Activated CD4-positive, CD25-positive, alpha-beta regulatory T cell (primary cell): ENCODE data around the gene ITGB3.

ENCODE experiments used
- DNase-seq, 4 experiments: peaks; one replicate each; lab custom pipeline; 2025; lab: John Stamatoyannopoulos, UW

Gene ITGB3

DNA sequence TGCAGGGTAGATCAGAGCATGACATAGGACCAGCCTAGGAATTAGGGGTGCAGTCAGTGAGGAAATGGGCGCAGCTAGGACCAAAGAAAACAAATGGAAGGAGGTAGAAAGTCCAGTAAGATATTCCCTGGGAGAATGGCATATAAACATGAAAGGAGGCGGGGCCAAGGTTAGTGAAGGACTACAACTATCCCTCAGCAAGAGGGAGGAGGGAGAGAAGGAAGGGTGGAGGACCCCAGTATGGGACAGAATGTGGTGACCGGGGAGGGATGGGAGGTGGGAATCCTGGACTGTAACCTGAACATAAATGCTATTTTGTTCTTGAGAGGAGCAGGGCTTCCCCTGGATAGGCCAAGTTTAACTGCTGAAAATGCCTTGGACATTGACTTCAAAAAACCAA, 22.8 kb downstream of the ITGB3 start:
- no peak for DNase-seq

DNA sequence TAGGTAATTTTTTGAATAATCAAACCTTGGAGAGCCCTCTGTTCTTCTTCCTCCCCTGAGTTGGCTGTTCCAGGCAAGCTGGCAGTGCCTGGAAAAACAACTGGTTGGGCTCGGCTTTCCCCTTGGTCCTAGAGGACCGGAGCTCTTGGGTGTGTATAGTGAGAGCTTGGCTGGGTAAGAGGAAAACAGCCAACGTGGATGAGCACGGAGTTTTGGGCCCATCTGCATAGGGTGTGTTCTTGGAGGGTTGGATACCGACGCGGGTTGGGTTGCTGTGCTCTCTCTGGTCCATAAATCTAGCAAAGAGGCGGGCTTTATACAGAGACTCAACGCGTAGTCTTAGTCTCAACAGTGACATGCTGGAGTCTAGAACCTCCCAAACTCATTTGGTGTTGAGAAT, 23.2 kb downstream of the ITGB3 start:
- DNase-seq = no peak

DNA sequence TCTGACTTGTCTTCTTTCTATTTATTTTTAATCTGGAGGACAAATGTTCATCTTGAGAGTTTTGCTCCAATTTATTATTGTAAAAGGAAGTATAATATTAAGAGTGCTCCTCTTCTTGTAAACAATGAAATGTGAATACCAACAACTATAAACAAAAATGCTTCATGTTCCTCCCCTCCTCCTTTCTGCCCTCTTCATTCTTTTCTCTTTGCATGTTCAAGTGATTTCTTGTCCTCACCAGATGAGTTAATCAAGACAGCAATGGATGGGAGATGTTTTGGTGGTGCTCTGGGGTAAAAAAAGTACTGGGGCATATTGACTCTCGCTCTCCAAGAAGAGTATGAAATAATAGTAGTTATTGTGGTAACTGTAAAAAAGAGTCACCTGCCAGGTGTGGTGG, 24.3 kb downstream of the ITGB3 start:
- DNase-seq = no peak

DNA sequence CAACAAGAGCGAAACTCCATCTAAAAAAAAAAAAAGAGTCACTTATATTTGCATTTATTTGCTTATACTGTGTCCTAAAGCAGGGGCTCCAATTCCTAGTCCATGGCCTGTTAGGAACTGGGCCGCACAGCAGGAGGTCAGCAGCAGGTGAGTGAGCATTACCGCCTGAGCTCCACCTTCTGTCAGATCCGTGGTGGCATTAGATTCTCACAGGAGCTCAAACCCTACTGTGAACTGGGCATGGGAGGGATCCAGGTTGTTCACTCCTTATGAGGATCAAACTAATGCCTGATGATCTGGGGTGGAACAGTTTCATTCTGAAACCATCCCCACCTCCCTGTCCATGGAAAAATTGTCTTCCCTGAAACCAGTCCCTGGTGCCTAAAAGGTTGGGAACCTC, 24.9 kb downstream of the ITGB3 start:
- no peak for DNase-seq

DNA sequence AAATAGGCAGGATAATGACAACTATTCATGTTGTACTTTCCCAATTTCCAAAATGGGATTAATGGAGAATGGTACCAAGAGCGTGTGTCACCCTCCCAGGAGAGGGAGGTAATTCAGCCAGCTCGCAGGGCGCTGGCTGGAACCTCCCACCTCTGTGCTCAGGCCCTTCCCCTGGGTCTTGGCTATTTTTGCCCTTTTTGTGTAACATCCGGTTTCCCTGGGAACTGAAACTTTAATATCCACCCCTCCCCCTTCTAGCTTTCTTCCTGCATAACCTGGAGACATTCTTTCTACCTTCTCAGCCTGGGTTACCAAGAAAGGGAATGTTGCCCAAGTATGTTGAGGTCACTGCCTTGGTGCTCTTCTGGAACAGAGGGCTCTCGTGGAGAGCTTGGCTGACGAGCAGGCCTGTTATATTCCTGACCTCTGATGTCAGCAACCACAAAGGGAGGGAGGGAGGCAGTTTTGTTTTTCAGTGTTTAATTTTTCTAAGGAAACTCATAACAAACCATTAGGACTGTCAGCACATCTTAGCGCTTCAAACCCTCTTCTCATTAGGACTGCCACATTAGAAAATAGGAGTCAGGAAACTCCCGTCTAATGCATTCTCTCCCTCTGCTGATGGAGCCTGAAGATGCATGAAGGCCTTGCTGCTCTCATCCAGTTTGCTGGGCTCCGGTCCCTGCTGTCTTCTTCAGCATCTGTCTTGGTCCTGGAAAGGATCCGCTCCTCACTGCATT, 25.6 kb downstream of the ITGB3 start:
- DNase-seq = no peak

DNA sequence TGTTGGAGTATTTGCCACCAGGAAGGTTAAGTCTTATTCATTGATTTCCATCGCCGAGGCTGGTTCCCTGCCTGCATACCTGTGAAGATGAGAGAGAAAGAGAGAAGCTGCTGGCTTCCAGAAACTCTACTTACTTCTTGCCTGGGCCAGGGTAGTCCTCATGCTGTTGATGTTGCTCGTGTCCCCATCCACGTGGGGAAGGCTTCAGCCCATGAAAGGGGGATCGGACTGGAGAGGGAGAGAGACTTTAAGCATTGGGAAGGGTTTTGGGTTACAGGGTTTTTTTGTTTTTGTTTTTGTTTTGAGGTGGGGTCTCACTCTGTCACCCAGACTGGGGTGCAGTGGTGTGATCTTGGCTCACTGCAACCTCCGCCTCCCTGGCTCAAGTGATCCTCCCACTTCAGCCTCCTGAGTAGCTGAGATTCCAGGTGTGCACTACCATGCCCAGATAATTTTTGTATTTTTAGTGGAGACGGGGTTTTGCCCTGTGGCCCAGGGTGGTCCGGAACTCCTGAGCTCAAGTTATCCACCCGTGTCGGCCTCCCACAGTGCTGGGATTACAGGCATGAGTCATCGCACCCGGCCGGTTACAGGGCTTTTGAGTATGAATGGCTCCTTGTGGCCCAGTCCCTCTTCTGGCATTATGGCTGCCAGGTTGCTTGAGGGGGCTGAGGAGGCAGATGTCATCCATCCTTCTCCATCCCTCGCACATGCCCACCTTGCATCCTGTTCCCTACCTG, 26.6 kb downstream of the ITGB3 start:
- no peak for DNase-seq

DNA sequence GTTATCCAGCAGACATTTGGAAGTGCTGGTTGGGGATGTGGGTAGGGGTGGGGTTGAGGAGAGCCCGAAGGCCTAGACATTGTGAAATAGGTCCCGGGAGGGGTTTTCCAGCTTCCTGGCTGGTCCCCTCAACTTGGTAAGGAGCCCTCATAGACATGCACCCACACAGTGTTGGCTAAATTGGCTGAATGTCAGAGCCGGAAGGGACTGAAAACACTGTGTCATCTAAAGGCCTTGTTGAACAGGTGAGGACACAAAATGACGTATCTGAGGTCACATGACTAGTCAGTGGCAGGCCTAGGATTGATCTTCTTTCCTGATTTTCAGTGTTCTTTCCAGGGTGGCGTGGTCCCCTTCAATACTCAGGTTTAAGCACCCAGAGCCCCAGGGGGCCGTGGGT, 27.6 kb downstream of the ITGB3 start:
- DNase-seq = no peak

DNA sequence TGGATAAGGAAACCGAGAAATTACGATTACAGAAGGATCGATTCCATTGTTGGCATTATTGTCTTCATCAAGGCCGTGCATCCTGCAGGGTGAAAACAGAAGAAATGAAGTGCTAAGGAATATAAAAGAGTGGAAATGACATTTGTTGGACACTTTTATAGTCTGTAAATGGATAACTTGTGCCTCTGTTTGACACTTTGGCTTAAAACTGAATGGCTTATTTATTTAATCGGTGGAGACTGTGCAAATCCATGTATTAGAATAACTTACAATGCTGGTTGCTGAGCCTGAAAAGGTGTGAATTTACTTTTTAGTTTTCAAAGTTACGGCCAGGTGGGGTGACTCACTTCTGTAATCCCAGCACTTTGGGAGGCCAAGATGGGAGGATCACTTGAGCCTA, 31.4 kb downstream of the ITGB3 start:
- no peak for DNase-seq

DNA sequence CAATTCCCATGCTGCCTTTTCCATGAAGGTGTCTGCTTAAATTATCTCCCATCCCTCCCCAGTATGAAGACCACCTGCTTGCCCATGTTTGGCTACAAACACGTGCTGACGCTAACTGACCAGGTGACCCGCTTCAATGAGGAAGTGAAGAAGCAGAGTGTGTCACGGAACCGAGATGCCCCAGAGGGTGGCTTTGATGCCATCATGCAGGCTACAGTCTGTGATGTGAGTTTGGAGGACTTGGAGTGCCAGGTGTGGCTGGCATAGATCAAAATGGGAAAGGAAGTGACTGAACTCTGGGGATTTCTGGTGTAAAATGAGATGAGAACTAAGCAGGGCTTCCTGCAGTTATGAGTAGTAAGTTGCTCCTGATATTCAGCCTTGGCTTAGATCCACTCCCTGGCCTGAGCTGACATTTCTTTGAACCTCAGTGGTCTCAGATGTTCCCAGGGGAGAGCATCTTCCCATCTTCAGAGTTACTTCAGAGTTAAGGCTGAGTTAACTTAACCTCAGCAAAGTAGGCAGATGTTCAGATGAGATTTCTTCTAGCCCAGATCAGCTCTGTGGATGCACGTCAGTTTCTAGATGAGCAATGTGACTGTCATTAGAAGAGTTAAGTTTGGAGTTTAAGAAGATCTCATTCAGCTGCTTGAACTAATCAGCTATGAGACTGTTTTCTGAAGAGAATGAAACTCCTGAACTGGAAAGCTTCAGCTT, 32.7 kb downstream of the ITGB3 start:
- DNase-seq = no peak

DNA sequence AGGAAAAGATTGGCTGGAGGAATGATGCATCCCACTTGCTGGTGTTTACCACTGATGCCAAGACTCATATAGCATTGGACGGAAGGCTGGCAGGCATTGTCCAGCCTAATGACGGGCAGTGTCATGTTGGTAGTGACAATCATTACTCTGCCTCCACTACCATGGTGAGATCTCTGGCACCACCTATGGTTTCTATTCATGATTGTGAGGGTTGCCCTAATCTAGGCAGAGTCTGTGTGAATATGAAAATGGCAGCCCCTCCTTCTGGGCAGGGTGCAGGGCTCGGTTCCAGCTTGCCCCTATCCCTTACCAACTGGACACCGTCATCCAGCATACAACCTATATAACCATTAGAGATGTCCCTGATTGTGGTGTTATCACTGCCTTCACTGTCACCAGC, 33.4 kb downstream of the ITGB3 start:
- no peak for DNase-seq

DNA sequence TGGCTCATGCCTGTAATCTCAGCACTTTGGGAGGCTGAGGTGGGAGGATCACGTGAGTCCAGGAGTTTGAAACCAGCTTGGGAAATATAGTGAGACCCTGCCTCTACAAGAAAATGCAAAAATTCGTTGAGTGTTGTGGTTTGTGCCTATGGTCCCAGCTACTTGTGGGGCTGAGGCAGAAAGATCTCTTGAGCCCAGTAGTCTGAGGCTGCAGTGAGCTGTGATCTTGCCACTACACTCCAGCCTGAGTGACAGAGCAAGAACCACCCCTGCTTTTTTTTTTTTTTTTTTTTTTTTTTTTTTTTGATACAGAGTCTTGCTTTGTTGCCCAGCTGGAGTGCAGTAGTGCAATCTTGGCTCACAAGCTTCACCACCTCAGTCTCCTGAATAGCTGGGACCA, 34.0 kb downstream of the ITGB3 start:
- DNase-seq = no peak

DNA sequence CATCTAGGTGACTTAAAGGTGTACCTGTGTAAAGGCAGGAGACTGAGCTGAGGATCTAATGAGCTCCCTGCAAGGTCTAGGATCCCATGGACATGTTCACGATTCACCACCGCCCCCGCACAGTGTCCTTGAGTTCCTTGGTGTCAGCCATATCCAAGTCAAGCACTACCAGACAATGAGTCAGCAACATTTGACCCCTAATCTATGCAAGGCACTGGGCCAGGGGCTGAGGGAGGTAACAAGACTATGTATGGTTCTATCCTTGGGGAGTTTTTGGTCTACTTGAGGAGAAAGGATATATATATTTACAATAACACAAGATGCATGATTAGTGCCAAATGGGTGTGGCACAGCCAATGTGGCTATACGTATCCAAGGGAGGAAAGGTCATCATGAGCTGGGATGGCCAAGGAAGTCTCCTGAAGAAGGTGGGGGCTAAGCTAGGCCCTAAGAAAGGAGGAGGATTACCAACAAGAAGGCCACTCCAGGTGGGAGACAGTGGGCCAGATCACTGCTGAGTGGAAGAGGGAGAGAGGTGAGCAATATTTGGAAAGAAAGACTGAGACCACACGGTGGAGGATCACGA, 35.0 kb downstream of the ITGB3 start:
- no peak for DNase-seq

DNA sequence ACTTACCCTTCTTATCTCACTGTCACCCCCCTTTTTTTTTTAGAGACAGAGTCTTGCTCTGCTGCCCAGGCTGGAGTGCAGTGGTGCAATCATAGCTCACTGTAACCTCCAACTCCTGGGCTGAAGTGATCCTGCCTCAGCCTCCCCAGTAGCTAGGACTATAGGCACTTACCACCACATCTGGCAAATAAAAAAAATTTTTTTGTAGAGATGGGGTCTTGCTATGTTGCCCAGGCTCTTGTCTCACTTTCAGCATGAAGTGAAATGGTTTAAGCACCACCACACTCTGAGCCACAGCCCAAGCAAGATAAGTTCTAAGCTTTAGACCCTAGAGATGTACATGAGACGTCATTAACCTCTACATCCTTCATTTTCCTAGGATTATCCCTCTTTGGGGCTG, 35.7 kb downstream of the ITGB3 start:
- no peak for DNase-seq

DNA sequence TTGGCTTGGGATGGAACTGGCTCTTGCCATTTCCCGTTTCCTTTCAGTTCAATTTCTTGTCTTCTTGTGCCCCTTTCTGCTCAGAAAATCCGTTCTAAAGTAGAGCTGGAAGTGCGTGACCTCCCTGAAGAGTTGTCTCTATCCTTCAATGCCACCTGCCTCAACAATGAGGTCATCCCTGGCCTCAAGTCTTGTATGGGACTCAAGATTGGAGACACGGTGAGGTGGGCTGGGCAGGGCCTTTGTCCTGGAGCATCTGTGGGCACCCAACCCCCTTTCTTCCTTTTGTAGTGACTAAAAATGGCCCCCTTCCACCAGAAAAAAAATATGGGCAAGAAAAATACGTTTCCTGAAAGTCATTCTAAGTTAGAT, 37.2 kb downstream of the ITGB3 start:
- DNase-seq = no peak

DNA sequence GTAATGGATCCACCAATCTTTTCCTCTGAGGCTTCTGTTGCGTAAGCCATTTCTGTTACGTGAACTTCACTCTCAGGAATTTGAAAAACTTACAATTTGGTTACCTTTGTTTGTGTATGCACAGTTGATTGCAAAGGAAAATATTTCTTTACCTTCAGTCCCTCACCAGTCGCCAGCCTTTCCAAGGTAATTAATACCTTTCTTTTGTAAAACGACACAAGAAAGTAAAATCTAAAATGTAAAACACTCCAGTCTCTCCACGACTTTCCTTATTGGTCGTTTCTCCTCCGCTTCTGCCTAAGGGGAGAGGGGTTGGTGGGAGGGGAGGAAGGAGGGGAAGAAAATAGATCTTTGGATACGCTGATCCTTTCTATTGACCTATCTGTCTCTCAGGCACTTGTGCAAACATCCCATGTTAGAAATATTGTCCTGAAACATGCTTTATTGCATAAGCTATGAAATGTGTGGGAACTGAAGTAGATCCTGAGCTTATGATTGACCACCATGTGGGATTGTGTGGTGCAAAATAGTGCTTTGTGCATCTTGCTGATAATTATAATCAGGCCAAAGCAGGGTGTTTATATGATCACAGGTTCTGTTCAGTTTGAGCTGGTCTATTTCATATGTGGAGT, 37.7 kb downstream of the ITGB3 start:
- DNase-seq = no peak

DNA sequence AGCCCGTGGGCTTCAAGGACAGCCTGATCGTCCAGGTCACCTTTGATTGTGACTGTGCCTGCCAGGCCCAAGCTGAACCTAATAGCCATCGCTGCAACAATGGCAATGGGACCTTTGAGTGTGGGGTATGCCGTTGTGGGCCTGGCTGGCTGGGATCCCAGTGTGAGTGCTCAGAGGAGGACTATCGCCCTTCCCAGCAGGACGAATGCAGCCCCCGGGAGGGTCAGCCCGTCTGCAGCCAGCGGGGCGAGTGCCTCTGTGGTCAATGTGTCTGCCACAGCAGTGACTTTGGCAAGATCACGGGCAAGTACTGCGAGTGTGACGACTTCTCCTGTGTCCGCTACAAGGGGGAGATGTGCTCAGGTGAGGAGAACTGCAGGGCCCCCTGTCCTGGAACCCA, 38.6 kb downstream of the ITGB3 start:
- no peak for DNase-seq

DNA sequence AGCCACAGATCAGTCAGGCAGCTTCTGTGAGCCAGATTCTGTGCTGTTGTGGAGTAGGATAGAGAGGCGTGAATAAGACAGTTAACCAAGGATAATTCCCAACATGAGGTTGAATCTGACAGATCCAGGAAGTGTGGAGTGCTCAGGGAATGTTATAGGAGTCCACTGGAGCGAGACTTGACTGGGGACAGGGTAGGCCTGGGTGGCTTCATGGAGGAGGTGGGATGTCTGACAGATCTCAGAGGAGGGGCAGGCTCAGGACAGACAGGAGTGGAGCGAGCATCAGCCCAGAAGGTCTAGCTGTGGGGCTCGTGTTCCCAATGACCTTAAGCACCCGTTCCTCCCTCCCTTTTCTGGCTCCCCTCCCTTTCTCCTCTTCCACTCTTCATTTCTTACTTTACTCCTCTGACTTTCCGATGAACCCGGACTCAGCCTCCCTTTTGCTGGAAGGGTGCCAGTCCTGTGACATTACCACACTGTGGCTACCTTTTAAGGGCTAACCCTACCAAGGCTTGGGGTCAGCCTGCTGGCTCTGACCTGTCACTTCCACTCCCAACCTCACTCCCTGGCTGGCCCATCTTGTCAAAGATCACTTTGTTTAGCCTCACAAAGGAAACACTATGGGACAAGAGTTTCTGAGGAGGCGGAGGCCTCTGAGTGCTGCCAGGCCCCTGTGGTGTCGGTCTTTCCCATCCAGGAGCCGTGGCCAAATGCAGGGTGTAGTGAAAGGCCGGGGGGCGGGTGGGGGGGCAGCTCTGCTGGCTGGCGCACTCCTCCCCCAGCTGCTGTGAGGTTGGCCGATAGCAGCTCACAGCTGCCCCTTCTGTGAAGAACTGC, 41.6 kb downstream of the ITGB3 start:
- DNase-seq = no peak

DNA sequence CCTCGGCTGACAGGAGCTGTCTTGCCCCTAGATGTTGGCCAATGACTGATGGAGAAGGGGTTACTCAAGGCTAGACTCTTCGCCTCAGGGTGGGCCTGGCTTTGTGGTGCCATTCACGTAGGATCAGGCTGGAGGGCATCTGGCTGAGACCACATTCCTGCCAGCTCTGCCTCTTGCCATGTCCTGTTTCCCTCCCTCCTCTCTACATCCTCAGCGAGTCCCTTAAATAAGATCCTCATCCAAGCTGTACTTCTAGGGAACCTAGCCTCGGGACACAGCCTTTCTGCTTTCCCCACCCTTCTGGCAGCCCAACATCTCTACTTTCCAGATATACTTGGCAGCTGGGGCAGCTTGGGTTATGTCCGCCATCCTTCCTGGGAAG, 42.2 kb downstream of the ITGB3 start:
- DNase-seq = no peak

DNA sequence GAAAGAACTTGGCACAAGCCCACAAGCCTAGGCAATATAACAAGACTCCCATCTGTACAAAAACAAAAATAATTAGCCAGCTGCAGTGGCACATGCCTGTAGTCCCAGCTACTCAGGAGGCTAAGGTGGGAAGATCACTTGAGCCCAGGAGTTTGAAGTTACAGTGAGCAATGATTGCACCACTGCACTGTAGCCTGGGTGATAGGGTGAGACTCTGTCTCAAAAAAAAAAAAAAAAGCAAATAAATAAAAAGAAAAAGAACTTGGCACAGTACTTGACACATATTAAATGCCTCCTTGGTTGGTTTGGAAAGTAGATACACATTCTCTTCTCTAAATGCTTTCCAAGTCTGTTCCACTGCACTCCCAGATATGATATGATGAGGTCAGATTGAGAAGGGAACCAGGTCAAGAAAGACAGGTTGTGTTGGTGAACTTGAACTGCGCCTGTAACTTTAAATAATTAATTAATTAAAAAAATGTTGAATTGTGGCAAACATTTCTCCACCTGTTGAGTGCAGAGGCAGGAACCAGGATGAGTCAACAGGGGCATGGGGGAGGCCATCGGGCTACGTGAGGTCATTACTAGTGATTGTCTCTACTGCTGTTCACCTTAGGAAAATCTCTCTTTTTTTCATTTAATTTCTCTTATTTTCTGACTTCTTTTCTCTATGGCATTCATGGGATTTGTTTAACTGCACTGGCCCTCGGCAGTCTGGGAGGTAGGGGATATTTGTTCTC, 44.2 kb downstream of the ITGB3 start:
- DNase-seq = no peak

DNA sequence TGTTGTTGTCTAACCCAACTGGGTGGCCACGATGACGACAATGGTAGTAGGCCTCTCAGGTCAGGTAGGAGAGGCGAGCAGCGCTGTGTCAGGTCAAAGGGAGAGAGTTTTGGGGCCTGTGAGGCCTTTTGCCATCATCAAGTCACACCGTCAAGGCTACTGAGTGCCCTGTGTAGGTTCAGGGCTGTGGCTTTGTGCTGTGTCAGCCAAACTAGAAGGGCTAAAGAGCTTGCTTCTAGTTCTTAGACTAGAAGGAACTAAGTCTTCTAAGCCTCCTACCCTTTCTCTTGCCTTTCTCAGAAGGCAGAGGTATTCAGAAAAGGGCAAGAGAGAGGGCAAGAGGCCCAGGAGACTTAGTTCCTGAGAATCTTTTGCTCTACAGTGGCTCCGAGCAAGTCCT, 45.1 kb downstream of the ITGB3 start:
- DNase-seq = no peak
